ENCODE results near the gene GAB4.

DNA sequence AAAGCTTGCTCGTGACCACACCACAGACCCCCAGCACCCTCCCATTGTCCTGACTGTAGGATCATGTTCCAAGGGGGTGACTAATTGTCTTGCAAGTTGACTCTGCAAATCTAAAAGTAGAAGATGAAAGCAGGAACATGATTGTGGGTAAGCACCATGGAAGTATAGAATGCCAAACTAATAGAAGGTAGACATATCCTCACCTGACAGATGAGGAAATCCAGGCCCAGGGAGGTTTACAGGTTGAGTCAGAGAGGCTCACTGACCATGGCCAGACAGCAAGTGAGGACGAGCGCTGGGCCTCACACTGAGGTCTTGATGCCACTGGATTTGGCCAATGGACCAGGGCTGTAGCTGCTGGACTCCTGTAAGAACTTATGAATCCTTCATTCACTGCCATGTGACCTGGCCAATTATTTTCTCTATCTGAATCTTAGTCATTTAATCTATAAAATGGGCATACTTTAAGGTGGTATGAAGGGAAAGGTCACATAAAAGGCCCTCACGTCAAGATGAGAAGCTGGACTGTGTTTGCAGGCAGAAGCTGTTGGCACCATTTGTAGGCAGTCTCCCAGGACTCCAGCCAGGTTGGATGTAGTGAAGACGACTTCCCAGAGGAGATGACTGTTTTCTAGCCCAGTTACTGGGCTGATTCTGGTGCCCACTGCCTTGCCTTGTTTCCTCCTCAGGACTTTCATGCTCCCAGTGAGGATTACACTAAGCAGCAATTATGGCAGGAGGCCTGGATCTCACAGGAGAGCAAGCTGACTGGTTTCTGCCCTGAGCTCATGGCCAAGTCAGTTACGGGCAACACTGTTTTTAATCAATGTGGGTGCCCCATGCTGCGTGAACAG lies 54.6 kb downstream of the GAB4 start:
- TF ChIP-seq TAF1 (conservative IDR thresholded peaks at IDR 0.05): no peak
- TF ChIP-seq, protein P1, sequence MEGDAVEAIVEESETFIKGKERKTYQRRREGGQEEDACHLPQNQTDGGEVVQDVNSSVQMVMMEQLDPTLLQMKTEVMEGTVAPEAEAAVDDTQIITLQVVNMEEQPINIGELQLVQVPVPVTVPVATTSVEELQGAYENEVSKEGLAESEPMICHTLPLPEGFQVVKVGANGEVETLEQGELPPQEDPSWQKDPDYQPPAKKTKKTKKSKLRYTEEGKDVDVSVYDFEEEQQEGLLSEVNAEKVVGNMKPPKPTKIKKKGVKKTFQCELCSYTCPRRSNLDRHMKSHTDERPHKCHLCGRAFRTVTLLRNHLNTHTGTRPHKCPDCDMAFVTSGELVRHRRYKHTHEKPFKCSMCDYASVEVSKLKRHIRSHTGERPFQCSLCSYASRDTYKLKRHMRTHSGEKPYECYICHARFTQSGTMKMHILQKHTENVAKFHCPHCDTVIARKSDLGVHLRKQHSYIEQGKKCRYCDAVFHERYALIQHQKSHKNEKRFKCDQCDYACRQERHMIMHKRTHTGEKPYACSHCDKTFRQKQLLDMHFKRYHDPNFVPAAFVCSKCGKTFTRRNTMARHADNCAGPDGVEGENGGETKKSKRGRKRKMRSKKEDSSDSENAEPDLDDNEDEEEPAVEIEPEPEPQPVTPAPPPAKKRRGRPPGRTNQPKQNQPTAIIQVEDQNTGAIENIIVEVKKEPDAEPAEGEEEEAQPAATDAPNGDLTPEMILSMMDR (IDR thresholded peaks at IDR 0.05; ENCODE audit: low read depth, low read length, missing input control): no peak
- no peak for TF ChIP-seq YY1 (IDR thresholded peaks at IDR 0.05)
- no peak for TF ChIP-seq MAX (IDR thresholded peaks at IDR 0.05)
- no peak for TF ChIP-seq FOXA1 (IDR thresholded peaks at IDR 0.05)
- TF ChIP-seq RXRA (IDR thresholded peaks at IDR 0.05): no peak
- no peak for TF ChIP-seq REST (IDR thresholded peaks at IDR 0.05)
- no peak for TF ChIP-seq RAD21 (IDR thresholded peaks at IDR 0.05)
- no peak for TF ChIP-seq HNF4G (IDR thresholded peaks at IDR 0.05)
- no peak for TF ChIP-seq ATF3 (IDR thresholded peaks at IDR 0.05)
- TF ChIP-seq, protein P2, sequence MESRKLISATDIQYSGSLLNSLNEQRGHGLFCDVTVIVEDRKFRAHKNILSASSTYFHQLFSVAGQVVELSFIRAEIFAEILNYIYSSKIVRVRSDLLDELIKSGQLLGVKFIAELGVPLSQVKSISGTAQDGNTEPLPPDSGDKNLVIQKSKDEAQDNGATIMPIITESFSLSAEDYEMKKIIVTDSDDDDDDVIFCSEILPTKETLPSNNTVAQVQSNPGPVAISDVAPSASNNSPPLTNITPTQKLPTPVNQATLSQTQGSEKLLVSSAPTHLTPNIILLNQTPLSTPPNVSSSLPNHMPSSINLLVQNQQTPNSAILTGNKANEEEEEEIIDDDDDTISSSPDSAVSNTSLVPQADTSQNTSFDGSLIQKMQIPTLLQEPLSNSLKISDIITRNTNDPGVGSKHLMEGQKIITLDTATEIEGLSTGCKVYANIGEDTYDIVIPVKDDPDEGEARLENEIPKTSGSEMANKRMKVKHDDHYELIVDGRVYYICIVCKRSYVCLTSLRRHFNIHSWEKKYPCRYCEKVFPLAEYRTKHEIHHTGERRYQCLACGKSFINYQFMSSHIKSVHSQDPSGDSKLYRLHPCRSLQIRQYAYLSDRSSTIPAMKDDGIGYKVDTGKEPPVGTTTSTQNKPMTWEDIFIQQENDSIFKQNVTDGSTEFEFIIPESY (IDR thresholded peaks at IDR 0.05): no peak
- no peak for TF ChIP-seq SP1 (IDR thresholded peaks at IDR 0.05)
- TF ChIP-seq FOXA2 (IDR thresholded peaks at IDR 0.05): no peak

All from liver (tissue), 3 donors.